MV-4-11 (cell line): ENCODE measurements around the gene PLEKHS1.
A peak's percentile ranks its signal among the peaks of the same experiment; 100 is the strongest.
"Not testable (repeated sequence)": the region's sequence is repeated elsewhere in the genome, so short reads cannot be mapped to it uniquely, and the experiment has no call there.

Experiments
- DNase-seq: peaks from one replicate; lab custom pipeline; 2025; lab: John Stamatoyannopoulos, UW

The PLEKHS1 gene

DNA sequence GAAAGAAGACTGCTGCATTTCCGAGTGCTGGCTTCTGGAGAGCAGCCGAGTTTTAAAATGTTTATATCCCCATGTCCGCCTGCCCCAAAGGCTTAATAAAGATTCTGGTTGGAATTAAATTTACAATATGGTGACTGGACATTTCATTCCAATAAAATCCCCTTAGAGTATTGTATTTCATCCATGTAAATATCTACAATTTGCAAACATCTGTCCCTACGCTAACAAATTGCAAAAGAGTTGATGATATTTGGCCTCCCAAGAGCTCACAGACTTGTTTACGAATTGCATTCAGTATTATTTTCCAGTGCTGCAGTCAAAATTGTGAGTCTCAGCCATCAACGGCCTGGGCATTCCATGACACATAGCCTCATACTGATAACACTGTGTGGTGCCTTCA, 50.1 kb downstream of the PLEKHS1 start:
- DNase-seq: no peak

DNA sequence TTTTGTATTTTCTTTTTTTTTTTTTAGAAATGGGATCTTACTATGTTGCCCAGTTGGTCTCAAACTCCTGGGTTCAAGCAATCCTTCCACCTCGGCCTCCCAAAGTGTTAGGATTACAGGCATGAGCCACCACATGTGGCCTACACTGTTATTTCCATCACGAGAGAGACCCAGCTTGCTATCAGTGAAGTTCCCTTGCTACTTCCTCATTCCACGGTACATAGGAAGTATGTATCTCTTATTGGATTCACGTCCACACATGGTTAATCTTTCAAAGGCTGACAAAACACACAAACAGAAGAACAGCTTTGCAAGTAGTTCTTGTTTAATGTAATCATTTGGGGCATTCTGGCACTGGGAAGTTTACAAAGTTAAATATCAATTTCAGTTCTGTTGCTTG, 51.5 kb downstream of the PLEKHS1 start:
- peak; percentile 65 for DNase-seq

DNA sequence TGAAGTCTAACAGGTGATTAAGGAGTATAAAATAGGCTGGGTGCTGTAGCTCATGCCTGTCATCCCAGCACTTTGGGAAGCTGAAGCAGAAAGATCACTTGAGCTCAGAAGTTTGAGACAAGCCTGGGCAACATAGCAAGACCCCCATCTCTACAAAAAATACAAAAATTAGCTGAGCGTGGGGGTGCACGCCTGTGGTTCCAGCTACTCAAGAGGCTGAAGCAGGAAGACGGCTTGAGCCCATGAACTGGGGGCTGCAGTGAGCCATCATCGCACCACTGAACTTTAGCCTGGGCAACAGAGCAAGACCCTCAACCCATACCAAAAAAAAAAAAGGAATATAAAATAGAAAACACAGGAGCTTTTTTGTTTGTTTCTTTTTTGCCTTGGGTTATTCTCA, 55.0 kb downstream of the PLEKHS1 start:
- no peak for DNase-seq

DNA sequence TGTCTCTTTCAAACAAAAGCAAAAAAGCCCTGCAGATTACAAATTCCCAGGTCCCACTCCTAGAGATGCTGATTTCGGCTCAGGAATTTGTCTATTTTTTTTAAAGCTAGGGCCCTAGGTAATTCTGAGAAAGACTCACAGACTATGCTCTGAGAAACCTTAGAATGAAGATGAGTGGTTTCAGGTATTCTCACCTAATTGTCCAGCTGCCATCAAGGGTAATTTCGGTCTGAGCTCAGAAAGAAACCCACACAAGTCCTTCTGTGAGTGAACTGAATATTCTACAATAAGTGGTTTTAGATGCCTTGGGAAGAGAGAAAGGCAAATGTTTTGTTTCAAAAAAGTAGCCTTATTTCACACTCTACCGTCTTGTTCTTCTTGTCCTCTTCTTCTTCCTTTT, 56.7 kb downstream of the PLEKHS1 start:
- no peak for DNase-seq

DNA sequence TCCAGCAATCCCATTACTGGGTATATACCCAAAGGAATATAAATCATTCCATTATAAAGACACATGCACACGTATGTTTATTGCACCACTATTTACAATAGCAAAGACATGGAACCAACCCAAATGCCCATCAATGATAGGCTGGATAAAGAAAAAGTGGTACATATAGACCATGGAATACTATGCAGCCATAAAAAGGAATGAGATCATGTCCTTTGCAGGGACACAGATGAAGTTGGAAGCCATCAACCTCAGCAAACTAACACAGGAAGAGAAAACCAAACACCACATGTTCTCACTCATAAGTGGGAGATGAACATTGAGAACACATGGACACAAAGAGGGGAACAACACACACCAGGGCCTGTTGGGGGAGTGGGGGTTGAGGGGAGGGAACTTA, 63.2 kb downstream of the PLEKHS1 start:
- DNase-seq: not testable (repeated sequence)

DNA sequence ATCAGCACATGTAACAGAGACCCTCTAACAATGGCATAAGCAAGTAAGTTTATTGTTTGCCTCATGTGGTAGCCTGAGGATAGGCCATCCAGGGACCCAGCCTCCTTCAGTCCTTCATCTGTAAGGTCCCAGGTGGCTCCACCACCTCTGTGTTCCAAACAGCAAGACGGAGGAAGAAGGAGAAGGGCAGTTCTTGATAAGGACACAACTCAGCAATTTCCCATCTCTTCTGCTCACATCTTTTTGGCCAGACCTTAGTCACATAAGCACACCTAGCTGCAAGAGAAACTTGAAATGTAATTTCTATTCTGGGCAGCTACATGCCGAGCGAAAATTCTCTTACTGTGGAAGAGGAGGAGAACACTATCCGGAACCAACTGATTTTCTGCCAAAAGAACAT, 68.5 kb downstream of the PLEKHS1 start:
- no peak for DNase-seq

DNA sequence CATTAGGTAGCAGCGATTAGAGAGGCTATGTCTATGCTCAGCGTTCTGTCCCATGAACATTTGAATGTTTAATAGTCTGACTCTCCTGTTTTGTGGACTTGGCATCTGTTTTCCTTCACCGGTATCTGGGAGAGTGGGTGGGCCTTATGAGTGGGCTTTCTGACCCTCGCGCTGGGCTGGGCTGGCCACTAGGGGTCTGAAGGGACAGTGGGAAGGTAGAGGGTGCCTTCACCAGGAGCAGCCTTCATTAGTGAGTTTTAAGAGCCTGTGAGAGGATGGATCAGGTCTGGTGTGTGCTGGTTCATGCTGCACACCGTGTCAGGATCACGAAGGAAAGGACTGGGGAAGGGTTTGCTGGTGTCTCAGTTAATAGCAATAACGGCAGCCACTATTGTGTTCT, 69.0 kb downstream of the PLEKHS1 start:
- no peak for DNase-seq

DNA sequence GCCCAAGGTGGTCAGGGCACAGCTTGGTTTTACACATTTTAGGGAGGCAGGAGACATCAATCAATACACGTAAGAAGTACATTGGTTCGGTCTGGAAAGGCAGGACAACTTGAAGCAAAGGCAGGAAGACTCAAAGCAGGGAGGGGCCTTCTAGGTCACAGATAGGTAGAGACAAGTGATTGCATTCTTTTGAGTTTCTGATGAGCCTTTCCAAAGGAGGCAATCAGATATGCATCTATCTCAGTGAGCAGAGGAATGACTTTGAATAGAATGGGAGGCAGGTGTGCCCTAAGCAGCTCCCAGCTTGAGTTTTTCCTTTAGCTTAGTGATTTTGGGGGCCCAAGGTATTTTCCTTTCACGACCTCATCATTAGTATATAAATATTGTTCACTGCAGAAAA, 69.8 kb downstream of the PLEKHS1 start:
- not testable (repeated sequence) for DNase-seq

DNA sequence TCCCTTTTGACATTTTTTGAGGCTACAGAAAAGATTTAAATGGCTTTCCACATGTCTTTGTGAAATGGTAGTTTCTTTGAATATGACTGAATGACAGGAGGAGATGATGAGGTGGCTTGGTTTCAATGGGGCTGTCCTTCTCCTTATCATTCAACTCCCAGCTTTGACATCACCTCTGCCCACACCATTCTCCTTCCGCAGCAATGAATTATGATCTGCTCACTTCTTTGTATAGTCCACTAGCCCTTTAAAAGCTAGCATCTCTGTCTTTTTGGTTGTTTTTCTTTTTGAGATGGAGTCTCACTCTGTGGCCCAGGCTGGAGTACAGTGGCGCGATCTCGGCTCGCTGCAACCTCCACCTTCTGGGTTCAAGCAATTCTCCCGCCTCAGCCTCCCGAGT, 70.7 kb downstream of the PLEKHS1 start:
- no peak for DNase-seq

DNA sequence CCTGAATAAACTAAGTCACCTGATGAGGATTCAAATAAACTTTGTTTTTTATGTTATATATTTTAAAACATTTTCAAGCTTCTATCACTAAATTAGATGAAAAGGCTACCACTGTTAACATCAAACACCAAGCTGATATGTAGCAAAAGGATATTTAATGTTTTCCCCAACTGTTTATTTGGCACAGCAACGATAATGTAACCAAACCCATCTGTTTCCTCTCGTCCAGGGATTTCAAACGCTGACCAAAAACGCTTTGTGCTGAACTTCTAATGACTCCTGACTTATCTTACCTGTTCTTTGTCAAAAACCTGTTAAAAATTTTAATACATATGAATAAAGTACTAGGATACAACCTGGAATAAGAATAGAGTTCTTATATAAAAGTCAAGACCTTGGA, 71.9 kb downstream of the PLEKHS1 start:
- no peak for DNase-seq

DNA sequence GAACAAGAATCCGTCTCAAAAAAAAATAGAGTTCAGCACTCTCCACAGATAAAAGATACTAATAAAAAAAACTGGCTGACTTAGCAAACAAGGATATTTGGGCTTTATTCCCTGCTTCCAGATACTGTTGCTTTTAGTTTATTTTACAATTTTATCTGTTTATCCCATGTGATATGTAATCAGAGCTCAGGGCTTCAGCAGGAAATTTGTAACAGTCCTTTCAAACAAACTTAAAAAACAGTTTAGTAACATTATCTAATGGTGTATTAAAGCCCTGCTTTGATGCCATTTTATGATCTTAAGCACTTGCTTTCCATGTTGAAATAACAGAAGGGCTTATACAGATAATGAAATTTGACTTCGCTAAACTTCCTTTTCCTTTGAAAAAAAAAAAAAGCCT, 74.3 kb downstream of the PLEKHS1 start:
- no peak for DNase-seq

DNA sequence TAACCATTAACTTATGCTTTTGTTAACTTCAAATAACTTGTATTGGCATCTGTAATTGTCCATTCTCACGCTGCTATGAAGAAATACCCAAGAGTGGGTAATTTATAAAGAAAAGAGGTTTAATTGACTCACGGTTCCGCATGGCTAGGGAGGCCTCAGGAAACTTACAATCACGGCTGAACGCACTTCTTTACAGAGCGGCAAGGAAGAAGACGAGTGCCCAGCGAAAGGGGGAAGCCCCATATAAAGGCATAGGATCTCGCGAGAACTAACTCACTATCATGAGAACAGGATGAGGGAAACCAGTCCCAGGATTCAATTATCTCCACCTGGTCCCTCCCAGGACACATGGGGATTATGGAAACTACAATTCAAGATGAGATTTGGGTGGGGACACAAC, 77.1 kb downstream of the PLEKHS1 start:
- DNase-seq: not testable (repeated sequence)
